D721Med (cell line): ENCODE data around the gene SLC48A1.
"Not testable (repeated sequence)": the region's sequence is repeated elsewhere in the genome, so short reads cannot be mapped to it uniquely, and the experiment has no call there.

Experiments used
- DNase-seq: peaks from one replicate; pipeline ENCODE4 v3.0.0; 2011; ENCODE audit warnings: low spot score; ENCODE audit not compliant: insufficient read length
- FAIRE-seq: peaks from 2 replicates; lab custom pipeline; 2011; peaks lifted over from hg19 to GRCh38; lab: Jason Lieb, UNC
- CTCF ChIP-seq: IDR thresholded peaks from 2 replicates; pipeline ENCODE4 v1.5.1; 2012; ENCODE audit warnings: mild to moderate bottlenecking, control low read depth; ENCODE audit not compliant: insufficient read depth; ENCODE audit errors: missing control alignments

SLC48A1 gene

GRCh38 chr12:47804171-47804570, 31.1 kb downstream of the SLC48A1 start:
- TF ChIP-seq CTCF = no peak
- FAIRE-seq (no peak), DNase-seq (no peak)

- DNase-seq (no peak), FAIRE-seq (no peak)
- TF ChIP-seq CTCF = no peak
Measured at GRCh38 chr12:47805417-47805816, 32.4 kb downstream of the SLC48A1 start.

GRCh38 chr12:47807338-47807737, 34.3 kb downstream of the SLC48A1 start:
- no peak for TF ChIP-seq CTCF
- DNase-seq (no peak), FAIRE-seq (no peak)

GRCh38 chr12:47808050-47808449, 35.0 kb downstream of the SLC48A1 start:
- TF ChIP-seq CTCF = no peak
- FAIRE-seq (no peak), DNase-seq (no peak)

- no peak for FAIRE-seq
- no peak for DNase-seq
- TF ChIP-seq CTCF = no peak
Measured at GRCh38 chr12:47808574-47809365, 35.7 kb downstream of the SLC48A1 start.

- DNase-seq, FAIRE-seq: not testable (repeated sequence)
Measured at GRCh38 chr12:47809518-47809917, 36.5 kb downstream of the SLC48A1 start.

DNA sequence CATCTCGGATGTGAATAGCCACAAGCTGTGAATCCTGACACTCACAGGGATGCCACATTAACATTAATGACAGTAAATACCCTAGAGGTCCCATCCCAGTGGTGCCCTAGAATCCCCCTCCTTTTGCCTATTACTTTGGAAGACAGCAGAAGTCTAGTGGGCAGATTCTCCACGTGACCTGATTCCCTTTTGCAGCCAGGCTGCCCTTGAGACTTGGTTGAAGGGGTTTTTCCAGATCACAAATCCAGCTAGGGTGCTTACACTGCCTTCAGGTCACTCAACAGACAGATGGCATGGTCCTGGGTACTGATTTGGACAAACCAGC, 38.0 kb downstream of the SLC48A1 start:
- DNase-seq (no peak), FAIRE-seq (no peak)
- no peak for TF ChIP-seq CTCF
